ENCODE measurements around the gene CD19.

The CD19 gene

GRCh38 chr16:28891964-28892890, 39.5 kb upstream of the CD19 start:
- no peaks in the 10 kb centered on the region for H3K36me3 ChIP-seq
- no peak overlapping the region for H3K4me3 ChIP-seq
- no peaks in the 10 kb centered on the region for H3K4me1 ChIP-seq
- no peaks in the 10 kb centered on the region for H3K27me3 ChIP-seq
- DNase-seq: no peak
- no peaks in the 10 kb centered on the region for H3K9me3 ChIP-seq
- no peak for TF ChIP-seq CTCF (IDR thresholded peaks at IDR 0.05)
- no peak overlapping the region for H3K27ac ChIP-seq
- intact Hi-C loops (cut with DNase I; ENCODE audit: low total_unique reads): no loop called here

GRCh38 chr16:28893291-28893690, 38.5 kb upstream of the CD19 start:
- Histone ChIP-seq H3K4me1 (no peaks in the 10 kb centered on the region), H3K27me3 (no peaks in the 10 kb centered on the region), H3K9me3 (no peaks in the 10 kb centered on the region), H3K36me3 (peaks cover 0 to 5% (median 0%) of the 10 kb centered on the region in 3 donors), H3K27ac (no peak overlapping the region), H3K4me3 (no peak overlapping the region)
- TF ChIP-seq CTCF (IDR thresholded peaks at IDR 0.05): no peak
- DNase-seq: no peak
- intact Hi-C loops (cut with DNase I; ENCODE audit: low total_unique reads): no loop called here

- no peaks in the 10 kb centered on the region for H3K4me1 ChIP-seq
- intact Hi-C loops (cut with DNase I; ENCODE audit: low total_unique reads): no loop called here
- no peak for DNase-seq
- H3K27ac ChIP-seq: no peak overlapping the region
- peaks cover 0 to 6% (median 0%) of the 10 kb centered on the region in 3 donors for H3K36me3 ChIP-seq
- no peaks in the 10 kb centered on the region for H3K9me3 ChIP-seq
- no peaks in the 10 kb centered on the region for H3K27me3 ChIP-seq
- TF ChIP-seq CTCF (IDR thresholded peaks at IDR 0.05): no peak
- no peak overlapping the region for H3K4me3 ChIP-seq
Observed at GRCh38 chr16:28895609-28896008, 36.2 kb upstream of the CD19 start.

GRCh38 chr16:28897826-28898225, 33.9 kb upstream of the CD19 start:
- Histone ChIP-seq H3K4me1 (no peaks in the 10 kb centered on the region), H3K36me3 (peaks cover 0 to 6% (median 0%) of the 10 kb centered on the region in 3 donors), H3K9me3 (no peaks in the 10 kb centered on the region), H3K27me3 (no peaks in the 10 kb centered on the region), H3K27ac (no peak overlapping the region), H3K4me3 (no peak overlapping the region)
- intact Hi-C loops (cut with DNase I; ENCODE audit: low total_unique reads): no loop called here
- no peak for TF ChIP-seq CTCF (IDR thresholded peaks at IDR 0.05)
- no peak for DNase-seq

- peaks cover 0 to 9% (median 0%) of the 10 kb centered on the region in 3 donors for H3K36me3 ChIP-seq
- intact Hi-C loops (cut with DNase I; ENCODE audit: low total_unique reads): no loop called here
- no peak overlapping the region for H3K27ac ChIP-seq
Observed at GRCh38 chr16:28898266-28898665, 33.5 kb upstream of the CD19 start.

More at GRCh38 chr16:28898266-28898665, 33.5 kb upstream of the CD19 start:
- TF ChIP-seq CTCF (IDR thresholded peaks at IDR 0.05): no peak
- H3K27me3 ChIP-seq: no peaks in the 10 kb centered on the region
- H3K9me3 ChIP-seq: no peaks in the 10 kb centered on the region
- H3K4me3 ChIP-seq: no peak overlapping the region
- no peak for DNase-seq
- no peaks in the 10 kb centered on the region for H3K4me1 ChIP-seq
